Activated CD4-positive, alpha-beta memory T cell treated with anti-CD3 and anti-CD28 coated beads for 36 hours (primary cell): Measurements from ENCODE around the gene RBM14. TPM values are rescaled to one million over a fixed set of nuclear protein-coding genes. Genes with fewer than 3 reads are reported as not detected.
A peak's percentile ranks its signal among the peaks of the same experiment; 100 is the strongest.
"Not testable (repeated sequence)": the region's sequence is repeated elsewhere in the genome, so short reads cannot be mapped to it uniquely, and the experiment has no call there.

Experiments used
- CTCF ChIA-PET: fragments of 350-600 bp; sonication (Branson Sonifier 250); formaldehyde crosslinking; loops from one replicate; lab custom pipeline; 2021; ENCODE audit warnings: antibody characterized with exemption, inconsistent platforms; lab: Charles Lee
- POLR2A ChIA-PET: fragments of 350-600 bp; sonication (Branson Sonifier 250); formaldehyde crosslinking; loops from one replicate; lab custom pipeline; 2021; ENCODE audit warnings: antibody characterized with exemption; lab: Charles Lee
- DNase-seq: peaks from one replicate; pipeline ENCODE4 v3.0.0-alpha.2; 2020
- H3K27ac Mint-ChIP-seq: one replicate; pipeline ENCODE4 v1.8.0; 2021; ENCODE audit warnings: mixed read lengths
- H3K27me3 Mint-ChIP-seq: one replicate; pipeline ENCODE4 v1.8.0; 2021; ENCODE audit warnings: mixed read lengths
- H3K36me3 Mint-ChIP-seq: one replicate; pipeline ENCODE4 v1.8.0; 2021; ENCODE audit warnings: mixed read lengths
- H3K4me1 Mint-ChIP-seq: one replicate; pipeline ENCODE4 v1.8.0; 2021; ENCODE audit warnings: low read depth, mixed read lengths
- H3K4me3 Mint-ChIP-seq: one replicate; pipeline ENCODE4 v1.8.0; 2021; ENCODE audit warnings: mild to moderate bottlenecking, mixed read lengths
- H3K9me3 Mint-ChIP-seq: one replicate; pipeline ENCODE4 v1.8.0; 2021; ENCODE audit warnings: mixed read lengths
- intact Hi-C: fragments of 100-400 bp; cut with micrococcal nuclease; formaldehyde crosslinking; loops from one replicate; pipeline ENCODE4 v1.15.1; 2023
- total RNA-seq, 2 experiments: library from RNA; stranded (reverse); gene quantifications; one replicate each; pipeline ENCODE4 v1.2.3, GENCODE V29; 2021

The RBM14 gene
- total RNA-seq, 2 experiments from 2014 or later, result 114 to 121 TPM

DNA sequence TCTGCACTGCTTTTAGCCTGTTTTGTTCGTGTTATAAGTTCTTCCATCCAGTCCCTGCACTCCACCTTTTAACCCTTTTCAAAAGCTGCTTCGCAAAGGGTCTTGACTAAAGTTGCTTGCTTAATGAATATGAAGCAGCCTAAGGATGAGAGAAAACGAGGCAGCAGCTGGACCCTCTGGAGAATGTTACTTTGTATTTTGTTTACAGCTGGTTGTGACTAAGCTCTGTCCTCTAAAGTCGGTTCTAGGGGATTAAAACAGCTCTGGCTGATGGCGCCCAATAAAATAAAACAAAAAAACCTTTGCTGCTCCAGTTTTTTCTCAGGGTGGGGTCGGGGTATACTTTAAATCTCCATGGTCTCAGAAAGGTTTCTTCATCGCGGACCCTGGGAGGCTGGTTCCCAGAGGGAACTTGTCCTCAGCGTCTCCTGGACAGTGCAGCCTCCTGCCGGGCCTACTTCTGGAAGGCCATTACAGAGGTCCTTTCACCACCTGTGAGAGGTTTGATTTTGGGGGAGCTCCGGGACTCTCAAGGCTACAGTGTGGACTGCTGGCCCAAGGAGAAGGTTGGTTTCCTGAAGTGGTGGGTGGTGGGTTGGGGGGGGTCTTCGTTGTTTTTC lies 21.2 kb downstream of the RBM14 start:
- peaks cover 54% of the 10 kb centered on the region for H3K36me3 Mint-ChIP-seq
- peaks cover 56% of the 10 kb centered on the region for H3K4me1 Mint-ChIP-seq
- peak overlapping the region; percentile 99 for H3K4me3 Mint-ChIP-seq
- POLR2A ChIA-PET, result interaction anchor here (0.5 to 6.6 kb wide), 15 partner anchors 9 to 209 kb away, joined by 3 to 140 read pairs (median 5); partner anchors contain the start of genes ACTN3, CCDC87, CCS and CTSF
- no peak for DNase-seq
- CTCF ChIA-PET, result interaction anchor here (0.6 to 3.8 kb wide), 15 partner anchors 9 to 199 kb away, joined by 3 to 33 read pairs (median 5); partner anchors contain the start of genes CCDC87, CCS, MRPL11 and RBM14
- no peaks in the 10 kb centered on the region for H3K9me3 Mint-ChIP-seq
- peak overlapping the region; percentile 98 for H3K27ac Mint-ChIP-seq
- intact Hi-C loops, result loop anchor here (1.0 to 2.0 kb wide), 3 partner anchors 20 to 91 kb away; partner anchors contain the start of genes ACTN3, RBM4B and ZDHHC24
- no peaks in the 10 kb centered on the region for H3K27me3 Mint-ChIP-seq

- POLR2A ChIA-PET, result interaction anchor here (0.5 to 6.6 kb wide), 19 partner anchors 8 to 349 kb away, joined by 3 to 140 read pairs (median 4); partner anchors contain the start of genes ACTN3, CCDC87, CCS and CTSF
- CTCF ChIA-PET, result interaction anchor here (0.6 to 3.8 kb wide), 16 partner anchors 9 to 529 kb away, joined by 3 to 33 read pairs (median 5); partner anchors contain the start of genes CCDC87, CCS, MRPL11 and RBM14
- Mint-ChIP-seq H3K36me3 (peaks cover 56% of the 10 kb centered on the region), H3K4me1 (peaks cover 63% of the 10 kb centered on the region), H3K9me3 (no peaks in the 10 kb centered on the region), H3K27ac (peak within 1 kb of the TSS; percentile 98), H3K4me3 (peak within 1 kb of the TSS; percentile 99), H3K27me3 (no peaks in the 10 kb centered on the region)
- DNase-seq, result peak; percentile 98
- intact Hi-C loops, result loop anchor here (1.0 to 2.0 kb wide), 3 partner anchors 21 to 92 kb away; partner anchors contain the start of genes ACTN3, RBM4B and ZDHHC24
These were observed 22.0 kb downstream of the RBM14 start, which contains the start of gene RBM4 for GRCh38 chr11:66638177-66639065. Gene RBM4, plus strand, starts transcription at chr11:66638703. Its CDS starts 1,009 bp downstream, at chr11:66639712.

DNA sequence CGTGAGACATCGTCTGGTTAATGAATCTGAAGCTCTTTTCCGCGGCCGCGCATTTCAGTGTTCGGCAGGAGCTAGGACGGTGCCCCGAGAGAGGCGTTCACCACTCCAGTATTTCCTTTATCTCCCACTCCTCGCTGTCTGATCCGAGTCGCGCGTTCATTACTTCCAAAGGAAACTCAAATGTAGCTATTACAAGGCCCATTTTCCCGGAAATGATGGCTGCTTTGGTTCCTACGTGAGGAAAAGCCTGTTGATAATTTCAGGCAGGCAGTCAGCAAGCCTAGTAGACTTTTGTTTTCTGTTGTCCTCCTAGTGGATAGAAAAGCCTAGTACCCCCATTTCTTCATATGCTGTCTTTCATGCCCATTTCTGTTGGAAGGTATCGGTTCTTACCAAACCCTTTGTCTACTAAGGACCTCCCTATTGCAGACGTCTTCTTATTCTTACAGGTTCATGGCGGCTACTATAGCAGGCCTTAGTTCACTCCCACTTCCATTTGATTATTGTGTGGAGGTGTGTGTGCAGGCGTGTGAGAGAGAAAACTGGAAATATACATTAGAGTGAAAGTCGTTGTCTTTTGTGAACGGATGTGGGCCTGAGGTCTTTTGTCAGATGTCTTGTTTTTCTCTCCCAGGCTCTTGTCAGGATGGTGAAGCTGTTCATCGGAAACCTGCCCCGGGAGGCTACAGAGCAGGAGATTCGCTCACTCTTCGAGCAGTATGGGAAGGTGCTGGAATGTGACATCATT lies 22.8 kb downstream of the RBM14 start:
- H3K9me3 Mint-ChIP-seq, result no peaks in the 10 kb centered on the region
- peak overlapping the region; percentile 98 for H3K27ac Mint-ChIP-seq
- H3K4me3 Mint-ChIP-seq, result peak overlapping the region; percentile 99
- intact Hi-C loops, result loop anchor here (2.0 kb wide), 1 partner anchor 92 kb away; the partner anchor contains the start of genes ACTN3 and ZDHHC24
- H3K36me3 Mint-ChIP-seq, result peaks cover 64% of the 10 kb centered on the region
- peaks cover 70% of the 10 kb centered on the region for H3K4me1 Mint-ChIP-seq
- CTCF ChIA-PET, result interaction anchor here (1.3 to 3.8 kb wide), 7 partner anchors 9 to 60 kb away, joined by 3 to 33 read pairs (median 5); partner anchors contain the start of genes RBM14 and RBM4B
- POLR2A ChIA-PET, result interaction anchor here (0.7 to 6.6 kb wide), 11 partner anchors 8 to 350 kb away, joined by 3 to 140 read pairs (median 6); partner anchors contain the start of genes ACTN3, RBM14, RBM4B and YIF1A
- no peaks in the 10 kb centered on the region for H3K27me3 Mint-ChIP-seq
- DNase-seq, result peak; percentile 43

DNA sequence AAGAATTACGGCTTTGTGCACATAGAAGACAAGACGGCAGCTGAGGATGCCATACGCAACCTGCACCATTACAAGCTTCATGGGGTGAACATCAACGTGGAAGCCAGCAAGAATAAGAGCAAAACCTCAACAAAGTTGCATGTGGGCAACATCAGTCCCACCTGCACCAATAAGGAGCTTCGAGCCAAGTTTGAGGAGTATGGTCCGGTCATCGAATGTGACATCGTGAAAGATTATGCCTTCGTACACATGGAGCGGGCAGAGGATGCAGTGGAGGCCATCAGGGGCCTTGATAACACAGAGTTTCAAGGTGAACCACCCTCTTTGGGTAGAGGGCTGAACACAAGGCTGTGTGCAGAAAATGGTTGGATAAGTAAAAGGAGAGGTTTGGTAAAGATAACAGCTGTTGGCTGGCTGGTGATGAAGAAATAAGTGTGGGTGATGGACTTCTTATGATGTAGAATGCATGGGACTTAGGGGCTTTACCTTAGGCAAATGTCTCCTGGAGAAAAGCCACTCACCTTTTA lies 23.4 kb downstream of the RBM14 start:
- ChIA-PET CTCF (interaction anchor here (1.8 to 3.8 kb wide), 3 partner anchors 10 to 38 kb away, joined by 5 to 33 read pairs (median 15); partner anchors contain the start of genes RBM14 and RBM4B), POLR2A (interaction anchor here (1.2 to 6.6 kb wide), 5 partner anchors 7 to 38 kb away, joined by 3 to 140 read pairs (median 28); partner anchors contain the start of genes RBM14 and RBM4B)
- peak overlapping the region; percentile 98 for H3K27ac Mint-ChIP-seq
- not testable (repeated sequence) for H3K9me3 Mint-ChIP-seq, DNase-seq, H3K27me3 Mint-ChIP-seq
- H3K4me1 Mint-ChIP-seq, result peaks cover 73% of the 10 kb centered on the region
- intact Hi-C loops, result loop anchor here (2.0 kb wide), 1 partner anchor 93 kb away; the partner anchor contains the start of genes ACTN3 and ZDHHC24
- peaks cover 65% of the 10 kb centered on the region for H3K36me3 Mint-ChIP-seq
- H3K4me3 Mint-ChIP-seq, result peak overlapping the region; percentile 99

DNA sequence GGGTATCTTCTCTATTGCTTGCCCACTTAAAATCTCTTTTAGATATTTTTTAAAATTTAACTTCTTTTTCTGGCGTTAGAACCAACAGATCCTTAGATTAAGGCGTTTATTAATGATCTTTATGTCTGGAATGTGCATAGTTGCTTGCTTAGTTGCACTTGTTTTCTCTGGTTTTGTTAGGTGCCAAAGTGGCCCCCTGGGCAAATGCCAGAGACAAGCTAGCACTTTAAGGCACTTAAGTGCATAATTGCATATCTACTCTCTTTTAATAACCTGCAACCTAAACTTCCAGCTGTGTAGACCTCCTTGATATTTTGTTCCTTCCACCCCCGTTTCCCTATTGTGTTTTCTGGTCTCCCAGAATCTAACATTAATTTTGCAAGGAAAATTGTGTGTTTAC lies 25.4 kb downstream of the RBM14 start:
- intact Hi-C loops, result no loop called here
- Mint-ChIP-seq H3K27ac (peak overlapping the region; percentile 13), H3K27me3 (no peaks in the 10 kb centered on the region), H3K9me3 (no peaks in the 10 kb centered on the region), H3K4me1 (peaks cover 87% of the 10 kb centered on the region), H3K36me3 (peaks cover 84% of the 10 kb centered on the region), H3K4me3 (peak overlapping the region; percentile 40)
- ChIA-PET POLR2A (interaction anchor here (0.7 to 6.6 kb wide), 3 partner anchors 11 to 37 kb away, joined by 3 to 140 read pairs (median 3); partner anchors contain the start of gene RBM14), CTCF (no interaction called here)
- DNase-seq, result no peak

- Mint-ChIP-seq H3K4me1 (peaks cover 83% of the 10 kb centered on the region), H3K4me3 (no peak overlapping the region), H3K27me3 (no peaks in the 10 kb centered on the region), H3K27ac (peak overlapping the region; percentile 3), H3K36me3 (peaks cover 88% of the 10 kb centered on the region), H3K9me3 (no peaks in the 10 kb centered on the region)
- intact Hi-C loops, result no loop called here
- ChIA-PET POLR2A (no interaction called here), CTCF (interaction anchor here (1.1 kb wide), 1 partner anchor 22 kb away, joined by 3 read pairs; no protein-coding TSS in a partner anchor)
- DNase-seq, result no peak
These were observed 27.5 kb downstream of the RBM14 start for GRCh38 chr11:66643745-66644437.

DNA sequence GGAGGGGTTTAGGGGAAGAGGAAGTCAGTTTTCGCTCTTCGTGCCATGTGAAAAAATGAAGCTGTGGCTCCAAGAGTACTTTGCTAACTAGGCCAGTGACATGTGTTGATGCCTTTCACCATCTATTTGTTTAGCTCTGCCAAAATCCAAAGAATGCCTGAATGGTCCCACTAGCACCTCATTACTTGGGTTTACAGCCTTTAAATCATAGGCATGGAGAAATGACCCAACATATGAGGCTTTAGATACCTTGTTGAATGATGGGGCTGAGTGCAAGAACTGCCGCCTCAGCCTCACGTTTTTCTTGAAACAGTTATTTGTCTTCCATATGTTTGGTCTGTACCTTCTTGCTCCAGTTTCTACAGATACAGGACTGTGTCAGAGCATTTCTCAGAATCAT lies 30.4 kb downstream of the RBM14 start:
- H3K4me3 Mint-ChIP-seq, result no peak overlapping the region
- intact Hi-C loops, result no loop called here
- POLR2A ChIA-PET, result interaction anchor here (0.6 to 2.1 kb wide), 3 partner anchors 7 to 1712 kb away, joined by 3 to 6 read pairs (median 4); partner anchors contain the start of gene RBM4
- no peaks in the 10 kb centered on the region for H3K9me3 Mint-ChIP-seq
- peak overlapping the region; percentile 41 for H3K27ac Mint-ChIP-seq
- peaks cover 81% of the 10 kb centered on the region for H3K36me3 Mint-ChIP-seq
- peaks cover 80% of the 10 kb centered on the region for H3K4me1 Mint-ChIP-seq
- H3K27me3 Mint-ChIP-seq, result no peaks in the 10 kb centered on the region
- no peak for DNase-seq
- CTCF ChIA-PET, result interaction anchor here (0.8 to 1.6 kb wide), 2 partner anchors 9 to 32 kb away, joined by 3 to 5 read pairs; partner anchors contain the start of gene RBM4

GRCh38 chr11:66649903-66650302 lies 33.5 kb downstream of the RBM14 start:
- CTCF ChIA-PET, result interaction anchor here (1.1 to 3.2 kb wide), 4 partner anchors 10 to 104 kb away, joined by 3 to 12 read pairs (median 4); partner anchors contain the start of genes ACTN3, RBM4B and ZDHHC24

DNA sequence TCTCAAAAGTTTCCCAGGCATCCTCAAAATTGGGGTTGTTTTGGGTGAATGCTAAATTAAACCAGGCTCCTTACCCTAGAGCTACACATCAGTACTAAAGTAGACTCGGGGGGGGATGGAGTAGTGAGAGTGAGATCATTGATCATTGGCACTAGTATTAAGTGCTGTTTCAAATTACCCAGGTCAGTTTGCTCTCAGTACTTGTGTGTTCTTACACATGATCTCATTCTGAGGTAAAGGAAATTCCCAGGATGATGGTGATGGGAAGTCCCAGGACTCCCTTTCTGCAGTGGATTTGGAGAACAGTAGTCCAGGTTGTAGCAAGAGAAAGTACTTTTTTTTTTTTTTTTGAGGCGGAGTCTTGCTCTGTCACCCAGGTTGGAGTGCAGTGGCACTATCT lies 34.6 kb downstream of the RBM14 start:
- ChIA-PET POLR2A (interaction anchor here (0.6 to 3.3 kb wide), 3 partner anchors 12 to 171 kb away, joined by 3 to 28 read pairs (median 4); partner anchors contain the start of genes DPP3 and RBM4), CTCF (interaction anchor here (3.2 kb wide), 1 partner anchor 28 kb away, joined by 12 read pairs; no protein-coding TSS in a partner anchor)
- Mint-ChIP-seq H3K27ac (peak overlapping the region; percentile 33), H3K4me3 (no peak overlapping the region), H3K9me3 (no peaks in the 10 kb centered on the region), H3K27me3 (no peaks in the 10 kb centered on the region), H3K4me1 (peaks cover 55% of the 10 kb centered on the region), H3K36me3 (peaks cover 44% of the 10 kb centered on the region)
- no peak for DNase-seq
- intact Hi-C loops, result no loop called here

More at GRCh38 chr11:66649903-66650302, 33.5 kb downstream of the RBM14 start:
- DNase-seq, result no peak
- intact Hi-C loops, result no loop called here
- Mint-ChIP-seq H3K4me1 (peaks cover 62% of the 10 kb centered on the region), H3K36me3 (peaks cover 51% of the 10 kb centered on the region), H3K9me3 (no peaks in the 10 kb centered on the region), H3K27ac (peak overlapping the region; percentile 23), H3K27me3 (no peaks in the 10 kb centered on the region), H3K4me3 (no peak overlapping the region)
- POLR2A ChIA-PET, result interaction anchor here (1.0 to 3.3 kb wide), 3 partner anchors 10 to 14 kb away, joined by 4 to 28 read pairs (median 7); partner anchors contain the start of gene RBM4
